Activated T-cell treated with anti-CD3 and anti-CD28 coated beads, Interleukin-2, amount 50 U/mL, for 48 hours (primary cell): ENCODE measurements around the gene UBQLN4.

Experiments used
- DNase-seq, 2 experiments: peaks; one replicate each; pipeline ENCODE4 v3.0.0-alpha.2; 2020

The UBQLN4 gene

GRCh38 chr1:156053768-156054499, at the start of gene UBQLN4:
UBQLN4 (minus strand) TSS chr1:156053798; CDS start chr1:156053701, 97 bp downstream.
- peak; percentile 87 to 89 for DNase-seq

- no peak for DNase-seq
These were observed 49.3 kb upstream of the UBQLN4 start for GRCh38 chr1:156102633-156103511.

- no peak for DNase-seq
These were observed 48.3 kb upstream of the UBQLN4 start for GRCh38 chr1:156101880-156102279.

- peak in 1 of 2 experiments; percentile 39 for DNase-seq
These were observed 46.8 kb upstream of the UBQLN4 start for GRCh38 chr1:156100205-156100995.

- DNase-seq, result no peak
These were observed 45.7 kb upstream of the UBQLN4 start for GRCh38 chr1:156099282-156099681.

- DNase-seq, result no peak
These were observed 45.2 kb upstream of the UBQLN4 start for GRCh38 chr1:156098784-156099183.

GRCh38 chr1:156097499-156098178, 44.0 kb upstream of the UBQLN4 start:
- peak; percentile 73 to 77 for DNase-seq

- DNase-seq, result peak; percentile 94 to 95
These were observed 43.2 kb upstream of the UBQLN4 start for GRCh38 chr1:156096640-156097391.

GRCh38 chr1:156095906-156096508, 42.4 kb upstream of the UBQLN4 start:
- DNase-seq, result peak; percentile 54 to 60

GRCh38 chr1:156091610-156092009, 38.0 kb upstream of the UBQLN4 start:
- no peak for DNase-seq

GRCh38 chr1:156090840-156091188, 37.2 kb upstream of the UBQLN4 start:
- peak; percentile 93 to 94 for DNase-seq

- DNase-seq, result no peak
These were observed 36.7 kb upstream of the UBQLN4 start for GRCh38 chr1:156090138-156090839.

- DNase-seq, result no peak
These were observed 36.1 kb upstream of the UBQLN4 start for GRCh38 chr1:156089704-156090103.

GRCh38 chr1:156086256-156086662, 32.7 kb upstream of the UBQLN4 start:
- no peak for DNase-seq

GRCh38 chr1:156083800-156084790, 30.5 kb upstream of the UBQLN4 start:
- DNase-seq, result no peak

- DNase-seq, result peak; percentile 71 to 76
These were observed 28.9 kb upstream of the UBQLN4 start, which contains the start of gene MEX3A for GRCh38 chr1:156082309-156083091. MEX3A (minus strand) TSS chr1:156082465; CDS start chr1:156081998, 467 bp downstream.

- no peak for DNase-seq
These were observed 28.3 kb upstream of the UBQLN4 start for GRCh38 chr1:156081917-156082308.

- DNase-seq, result no peak
These were observed 27.8 kb upstream of the UBQLN4 start for GRCh38 chr1:156081180-156081916.
